ENCODE data around the gene CRYL1.

- TF ChIP-seq CTCF (IDR thresholded peaks at IDR 0.05; ENCODE audit: low read length) (no peak), EZH2 (optimal IDR thresholded peaks at IDR 0.05; ENCODE audit: low read depth, low read length) (no peak), EZH2phosphoT487 (IDR thresholded peaks at IDR 0.05; ENCODE audit: low read length) (no peak)
Observed at GRCh38 chr13:20462921-20463320, 62.7 kb downstream of the CRYL1 start.

Measured in MM.1S (cell line).